Liver (tissue), 9 donors: ENCODE data around the gene ZMYND8. TPM values are rescaled to one million over a fixed set of nuclear protein-coding genes. Genes with fewer than 3 reads are reported as not detected.

Source experiments
- DNase-seq: peaks from one replicate; pipeline ENCODE4 v3.0.0-alpha.2; 2017; ENCODE audit warnings: low spot score
- H3K27ac ChIP-seq, 2 donors: one replicate each; pipeline ENCODE4 v1.7.0; 2013; ENCODE audit warnings: inconsistent platforms in 2 of 2, low read length in 2 of 2, control low read depth in 1 of 2, low read depth in 1 of 2, mild to moderate bottlenecking in 1 of 2
- H3K27me3 ChIP-seq, 4 donors: one replicate each; pipeline versions ENCODE4 v1.6.1 to v1.7.0; 2013; ENCODE audit warnings: low read length in 3 of 4, inconsistent platforms in 1 of 4, mild to moderate bottlenecking in 1 of 4, moderate library complexity in 1 of 4; ENCODE audit not compliant: control insufficient read depth in 4 of 4, insufficient read depth in 4 of 4
- H3K36me3 ChIP-seq, 4 donors: one replicate each; pipeline versions ENCODE4 v1.6.1 to v1.7.0; 2013; ENCODE audit warnings: low read length in 3 of 4, mild to moderate bottlenecking in 3 of 4, low read depth in 1 of 4, moderate library complexity in 1 of 4; ENCODE audit not compliant: control insufficient read depth in 4 of 4, insufficient read depth in 3 of 4
- H3K4me1 ChIP-seq, 4 donors: one replicate each; pipeline versions ENCODE4 v1.6.1 to v1.7.0; 2013; ENCODE audit warnings: low read length in 3 of 4, mild to moderate bottlenecking in 3 of 4, moderate library complexity in 1 of 4; ENCODE audit not compliant: control insufficient read depth in 4 of 4, insufficient read depth in 4 of 4
- H3K4me3 ChIP-seq, 3 donors: one replicate each; pipeline versions ENCODE4 v1.6.1 to v1.7.0; 2013; ENCODE audit warnings: low read length in 3 of 3, control low read depth in 1 of 3, low read depth in 1 of 3, mild to moderate bottlenecking in 1 of 3
- H3K9ac ChIP-seq, 2 donors: one replicate each; pipeline ENCODE4 v1.7.0; 2013; ENCODE audit warnings: low read length in 2 of 2, mild to moderate bottlenecking in 2 of 2, moderate library complexity in 2 of 2, control low read depth in 1 of 2, low read depth in 1 of 2
- H3K9me3 ChIP-seq, 4 donors: one replicate each; pipeline versions ENCODE4 v1.6.1 to v1.7.0; 2013; ENCODE audit warnings: low read length in 3 of 4; ENCODE audit not compliant: control insufficient read depth in 4 of 4
- CTCF ChIP-seq: fragments of 150-350 bp; IDR thresholded peaks from 2 replicates; pipeline ENCODE4 v1.5.1; 2017; ENCODE audit warnings: improper control_type of control experiment, low read depth, low read length; ENCODE audit not compliant: missing input control
- EGR1 ChIP-seq, 2 donors: IDR thresholded peaks; 2 replicates each; pipeline ENCODE4 v1.6.1; 2016 to 2018; ENCODE audit warnings: antibody characterized with exemption in 2 of 2, low read depth in 2 of 2
- FOXA1 ChIP-seq: IDR thresholded peaks from 2 replicates; pipeline ENCODE4 v1.6.1; 2016; ENCODE audit warnings: antibody characterized with exemption
- FOXA2 ChIP-seq: IDR thresholded peaks from 2 replicates; pipeline ENCODE4 v1.6.1; 2016; ENCODE audit warnings: antibody characterized with exemption
- GABPA ChIP-seq, 2 donors: IDR thresholded peaks in 1 of 2; conservative IDR thresholded peaks in 1 of 2; 2 replicates each; pipeline ENCODE4 v1.6.1; 2016; ENCODE audit warnings: antibody characterized with exemption in 2 of 2, mild to moderate bottlenecking in 1 of 2, moderate library complexity in 1 of 2
- HNF4A ChIP-seq, 2 donors: conservative IDR thresholded peaks; 2 replicates each; pipeline ENCODE4 v1.6.1; 2016; ENCODE audit warnings: antibody characterized with exemption in 2 of 2, mild to moderate bottlenecking in 2 of 2
- JUND ChIP-seq, 2 donors: IDR thresholded peaks; 2 replicates each; pipeline ENCODE4 v1.6.1; 2016; ENCODE audit warnings: antibody characterized with exemption in 2 of 2
- RAD21 ChIP-seq, 2 donors: IDR thresholded peaks; 2 replicates each; pipeline ENCODE4 v1.6.1; 2016; ENCODE audit warnings: antibody characterized with exemption in 2 of 2, mild to moderate bottlenecking in 2 of 2
- REST ChIP-seq: IDR thresholded peaks from 2 replicates; pipeline ENCODE4 v1.6.1; 2016; ENCODE audit warnings: antibody characterized with exemption, mild to moderate bottlenecking
- RXRA ChIP-seq, 2 donors: IDR thresholded peaks; 2 replicates each; pipeline ENCODE4 v1.6.1; 2017 to 2018; ENCODE audit warnings: antibody characterized with exemption in 2 of 2, mild to moderate bottlenecking in 1 of 2
- SP1 ChIP-seq: IDR thresholded peaks from 2 replicates; pipeline ENCODE4 v1.6.1; 2018; ENCODE audit warnings: antibody characterized with exemption, mild to moderate bottlenecking
- TAF1 ChIP-seq: conservative IDR thresholded peaks from 2 replicates; pipeline ENCODE4 v1.6.1; 2016; ENCODE audit warnings: antibody characterized with exemption, mild to moderate bottlenecking
- YY1 ChIP-seq: IDR thresholded peaks from 2 replicates; pipeline ENCODE4 v1.6.1; 2016; ENCODE audit warnings: antibody characterized with exemption, mild to moderate bottlenecking
- WGBS: extraction: QIAGEN DNeasy Blood & Tissue Kit; methylation state at CpG from one replicate; pipeline ENCODE4 v1.1.7; 2013; 5-methylcytosine and 5-hydroxymethylcytosine counted together
- polyA plus RNA-seq, 2 donors: library from polyadenylated mRNA; stranded (reverse) in 1 of 2; unstranded in 1 of 2; fragments of 200-250 nt in 1 of 2; fragments of >200 nt in 1 of 2; fragmentation: Nextera tagmentation in 1 of 2; extraction: Ambion mirVana in 1 of 2; gene quantifications; one replicate each; pipeline versions ENCODE4 v1.2.1 to v1.2.3, GENCODE V29; 2013 to 2015
- total RNA-seq, 2 donors: library from RNA; depleted of rRNA; stranded (reverse); fragments of >200 nt; gene quantifications; one replicate each; pipeline ENCODE4 v1.2.3, GENCODE V29; 2014
- TF ChIP-seq, protein P1 (sequence below): IDR thresholded peaks from 2 replicates; pipeline ENCODE4 v1.6.1; 2016; ENCODE audit warnings: antibody characterized with exemption
- TF ChIP-seq, protein P2 (sequence below): IDR thresholded peaks from 2 replicates; pipeline ENCODE4 v1.6.1; 2016; ENCODE audit warnings: antibody characterized with exemption
- TF ChIP-seq, protein P3 (sequence below): IDR thresholded peaks from 2 replicates; pipeline ENCODE4 v1.6.1; 2016; ENCODE audit warnings: antibody characterized with exemption
- donor health status: healthy.
- donor health status: healthy.
- donor health status: healthy.
- donor health status: healthy.
- donor health status: healthy.

Gene ZMYND8
- total and polyA plus RNA-seq, 4 donors: 3.3 to 23.5 (median 6.8) TPM

GRCh38 chr20:47173596-47174216, 182.8 kb downstream of the ZMYND8 start:
- Histone ChIP-seq H3K4me1 (no peaks in the 10 kb centered on the region), H3K9ac (no peak overlapping the region), H3K27me3 (no peaks in the 10 kb centered on the region), H3K36me3 (no peaks in the 10 kb centered on the region), H3K27ac (no peak overlapping the region), H3K4me3 (no peak overlapping the region), H3K9me3 (no peaks in the 10 kb centered on the region)
- TF ChIP-seq FOXA1 (no peak), REST (no peak), JUND (IDR thresholded peaks at IDR 0.05) (no peak), GABPA (IDR thresholded peaks at IDR 0.05 in 1 of 2, conservative IDR thresholded peaks at IDR 0.05 in 1 of 2) (no peak), HNF4A (conservative IDR thresholded peaks at IDR 0.05) (no peak), CTCF (no peak), FOXA2 (no peak), RXRA (IDR thresholded peaks at IDR 0.05) (no peak), YY1 (no peak), TAF1 (no peak), EGR1 (IDR thresholded peaks at IDR 0.05; ENCODE audit: low read depth in 2 of 2) (no peak)
- TF ChIP-seq, protein P1, sequence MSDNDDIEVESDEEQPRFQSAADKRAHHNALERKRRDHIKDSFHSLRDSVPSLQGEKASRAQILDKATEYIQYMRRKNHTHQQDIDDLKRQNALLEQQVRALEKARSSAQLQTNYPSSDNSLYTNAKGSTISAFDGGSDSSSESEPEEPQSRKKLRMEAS: no peak
- TF ChIP-seq, protein P2, sequence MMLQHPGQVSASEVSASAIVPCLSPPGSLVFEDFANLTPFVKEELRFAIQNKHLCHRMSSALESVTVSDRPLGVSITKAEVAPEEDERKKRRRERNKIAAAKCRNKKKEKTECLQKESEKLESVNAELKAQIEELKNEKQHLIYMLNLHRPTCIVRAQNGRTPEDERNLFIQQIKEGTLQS: no peak
- 86% methylated on average over 6 of the region's 6 CpGs for WGBS
- DNase-seq: no peak

- H3K27me3 ChIP-seq: no peaks in the 10 kb centered on the region
- no peak overlapping the region for H3K4me3 ChIP-seq
- WGBS: 81% methylated on average over 16 of the region's 16 CpGs
- H3K9ac ChIP-seq: no peak overlapping the region
- H3K4me1 ChIP-seq: no peaks in the 10 kb centered on the region
- no peaks in the 10 kb centered on the region for H3K36me3 ChIP-seq
- no peak for TF ChIP-seq FOXA2
- no peak for TF ChIP-seq GABPA (IDR thresholded peaks at IDR 0.05 in 1 of 2, conservative IDR thresholded peaks at IDR 0.05 in 1 of 2)
- TF ChIP-seq RXRA (IDR thresholded peaks at IDR 0.05): no peak
- no peak for TF ChIP-seq RAD21 (IDR thresholded peaks at IDR 0.05)
- TF ChIP-seq CTCF: no peak
- TF ChIP-seq, protein P2: no peak
- no peak for TF ChIP-seq SP1
- no peak for TF ChIP-seq HNF4A (conservative IDR thresholded peaks at IDR 0.05)
- no peak for TF ChIP-seq EGR1 (IDR thresholded peaks at IDR 0.05; ENCODE audit: low read depth in 2 of 2)
- TF ChIP-seq REST: no peak
- TF ChIP-seq YY1: no peak
- TF ChIP-seq, protein P3, sequence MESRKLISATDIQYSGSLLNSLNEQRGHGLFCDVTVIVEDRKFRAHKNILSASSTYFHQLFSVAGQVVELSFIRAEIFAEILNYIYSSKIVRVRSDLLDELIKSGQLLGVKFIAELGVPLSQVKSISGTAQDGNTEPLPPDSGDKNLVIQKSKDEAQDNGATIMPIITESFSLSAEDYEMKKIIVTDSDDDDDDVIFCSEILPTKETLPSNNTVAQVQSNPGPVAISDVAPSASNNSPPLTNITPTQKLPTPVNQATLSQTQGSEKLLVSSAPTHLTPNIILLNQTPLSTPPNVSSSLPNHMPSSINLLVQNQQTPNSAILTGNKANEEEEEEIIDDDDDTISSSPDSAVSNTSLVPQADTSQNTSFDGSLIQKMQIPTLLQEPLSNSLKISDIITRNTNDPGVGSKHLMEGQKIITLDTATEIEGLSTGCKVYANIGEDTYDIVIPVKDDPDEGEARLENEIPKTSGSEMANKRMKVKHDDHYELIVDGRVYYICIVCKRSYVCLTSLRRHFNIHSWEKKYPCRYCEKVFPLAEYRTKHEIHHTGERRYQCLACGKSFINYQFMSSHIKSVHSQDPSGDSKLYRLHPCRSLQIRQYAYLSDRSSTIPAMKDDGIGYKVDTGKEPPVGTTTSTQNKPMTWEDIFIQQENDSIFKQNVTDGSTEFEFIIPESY: no peak
- H3K9me3 ChIP-seq: no peaks in the 10 kb centered on the region
- no peak for DNase-seq
- no peak overlapping the region for H3K27ac ChIP-seq
Measured at GRCh38 chr20:47172579-47172978, 183.9 kb downstream of the ZMYND8 start.
